ENCODE measurements around the gene XAB2.
A peak's percentile ranks its signal among the peaks of the same experiment; 100 is the strongest.

Gene XAB2

GRCh38 chr19:7629347-7630054 lies at the start of gene XAB2, which contains the start of gene PET100:
TSS of gene XAB2 (minus strand) at chr19:7629545. CDS start at chr19:7629527, 18 bp downstream.
TSS of gene PET100 (plus strand) at chr19:7629793. CDS start at chr19:7629834, 41 bp downstream.
- DNase-seq (ENCODE audit: insufficient read length, low spot score) (peak; percentile 100), FAIRE-seq (peak; percentile 94)

DNA sequence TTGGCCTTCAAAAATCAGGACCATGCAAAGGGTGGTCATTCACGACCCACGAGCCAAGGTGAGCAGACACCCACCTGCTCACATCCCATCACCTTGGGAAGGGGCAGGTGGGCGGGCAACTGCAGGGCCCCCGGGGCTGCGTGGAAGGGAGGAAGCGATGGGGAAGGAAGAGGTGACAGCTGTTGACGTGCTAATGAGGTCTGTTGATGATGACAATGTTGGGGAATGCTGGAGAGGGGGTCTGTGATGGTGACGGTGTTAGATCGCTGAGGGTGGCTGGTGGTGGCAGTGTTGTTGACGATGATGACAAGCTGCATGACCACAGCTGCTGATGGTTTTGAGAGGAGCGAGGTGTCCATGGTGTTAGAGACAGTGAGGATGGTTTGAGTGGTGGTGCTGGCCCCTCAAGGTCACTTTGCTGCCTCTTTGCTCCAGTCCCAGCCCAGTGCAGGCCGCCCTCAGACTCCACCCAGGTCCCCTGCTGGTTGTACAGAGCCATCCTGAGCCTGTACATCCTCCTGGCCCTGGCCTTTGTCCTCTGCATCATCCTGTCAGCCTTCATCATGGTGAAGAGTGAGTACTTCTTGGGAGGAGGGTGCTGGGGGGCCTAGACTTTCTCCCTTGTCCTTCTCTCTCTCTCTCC lies 48.4 kb upstream of the XAB2 start:
- FAIRE-seq (no peak), DNase-seq (ENCODE audit: insufficient read length, low spot score) (no peak)

GRCh38 chr19:7676854-7677253 lies 47.5 kb upstream of the XAB2 start, which contains the start of gene MCEMP1:
TSS of gene MCEMP1 (plus strand) at chr19:7677090. CDS start at chr19:7677121, 31 bp downstream.
- DNase-seq (ENCODE audit: insufficient read length, low spot score), result no peak
- FAIRE-seq, result no peak

- no peak for DNase-seq (ENCODE audit: insufficient read length, low spot score)
- FAIRE-seq, result no peak
Measured at GRCh38 chr19:7676376-7676775, 47.0 kb upstream of the XAB2 start.

- DNase-seq (ENCODE audit: insufficient read length, low spot score) (peak; percentile 75), FAIRE-seq (peak; percentile 36)
Measured at GRCh38 chr19:7674010-7675005, 45.0 kb upstream of the XAB2 start.

DNA sequence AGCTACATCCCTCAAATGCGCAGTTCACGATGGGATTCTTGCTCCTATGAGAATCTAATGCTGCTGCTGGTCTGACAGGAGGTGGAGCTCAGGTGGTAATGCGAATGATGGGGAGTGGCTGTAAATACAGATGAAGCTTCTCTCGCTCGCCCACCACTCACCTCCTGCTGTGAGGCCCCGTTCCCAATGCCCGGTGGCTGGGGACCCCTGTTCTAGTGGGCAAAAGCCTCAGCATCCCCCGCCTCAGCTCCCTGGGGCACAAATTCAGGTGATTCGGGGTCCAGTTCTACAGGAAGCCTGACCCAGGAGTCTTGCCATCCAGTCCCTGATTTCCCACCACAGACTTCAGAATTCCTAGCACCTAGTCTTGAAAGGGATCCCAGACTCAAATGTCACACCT lies 43.2 kb upstream of the XAB2 start:
- no peak for DNase-seq (ENCODE audit: insufficient read length, low spot score)
- FAIRE-seq, result no peak

DNA sequence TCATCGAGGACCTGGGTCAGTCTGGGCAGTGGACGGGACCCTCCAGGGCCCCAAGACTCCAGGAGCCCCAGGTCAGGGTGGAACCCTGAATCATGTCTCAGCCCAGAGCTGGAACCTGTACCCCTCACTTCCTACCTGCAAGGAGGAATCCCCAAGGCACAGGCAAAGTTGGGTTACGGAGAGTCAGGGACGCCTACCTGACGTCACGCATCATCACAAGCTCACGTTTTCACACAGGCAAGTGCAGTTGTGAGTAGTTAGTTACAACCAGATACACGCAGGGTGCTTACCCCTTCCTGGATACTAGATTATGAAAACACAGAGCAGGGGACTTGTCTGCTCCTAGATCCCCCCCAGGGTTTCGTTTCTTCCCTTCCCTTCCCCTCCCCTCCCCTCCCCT lies 41.4 kb upstream of the XAB2 start:
- no peak for FAIRE-seq

GRCh38 chr19:7670150-7670783 lies 40.9 kb upstream of the XAB2 start:
- DNase-seq (ENCODE audit: insufficient read length, low spot score) (no peak), FAIRE-seq (no peak)

More for the DNA sequence above, 41.4 kb upstream of the XAB2 start:
- no peak for DNase-seq (ENCODE audit: insufficient read length, low spot score)

DNA sequence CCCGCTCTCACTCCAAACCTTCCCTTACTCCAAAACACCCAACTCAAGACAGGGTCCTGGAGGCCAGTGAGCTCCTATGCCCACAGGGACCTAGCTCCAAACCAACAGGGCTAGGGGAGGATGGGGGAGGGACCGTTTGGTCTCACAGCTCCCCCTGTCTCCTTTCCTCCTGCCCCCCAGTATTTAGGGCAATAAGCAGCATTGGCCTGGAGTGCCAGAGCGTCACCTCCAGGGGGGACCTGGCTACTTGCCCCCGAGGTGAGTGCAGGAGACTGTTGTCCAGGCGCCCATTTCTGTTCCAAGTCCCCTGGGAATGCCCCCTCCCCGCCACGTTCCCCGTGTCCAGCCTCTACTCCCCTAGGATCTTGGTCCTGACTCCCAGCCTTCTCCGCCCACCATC lies 40.3 kb upstream of the XAB2 start:
- DNase-seq (ENCODE audit: insufficient read length, low spot score) (no peak), FAIRE-seq (no peak)

DNA sequence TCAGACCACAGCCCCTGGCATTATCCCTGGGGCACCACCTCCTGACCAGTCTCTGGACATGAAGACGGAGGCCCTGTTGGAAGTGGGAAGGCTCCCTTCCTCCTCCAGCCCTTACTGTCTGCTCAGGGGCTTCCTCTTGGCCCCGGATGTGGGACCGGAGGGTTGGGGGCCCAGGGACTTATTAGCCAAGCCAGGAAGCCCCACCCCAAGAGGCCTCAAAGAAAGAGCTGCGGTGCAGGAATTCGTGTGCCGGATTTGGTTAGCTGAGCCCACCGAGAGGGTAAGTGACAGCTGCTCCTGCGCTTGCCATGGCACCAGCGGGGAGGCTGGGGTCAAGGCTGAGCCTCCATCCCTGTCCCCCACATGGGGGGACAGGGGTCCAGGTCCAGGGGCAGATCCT lies 39.5 kb upstream of the XAB2 start, which contains the start of gene RETN:
Gene RETN, plus strand, starts transcription at position 208 of the 400 bp plus-strand sequence. CDS start 278 bp downstream, outside the sequence.
- FAIRE-seq, result no peak
- no peak for DNase-seq (ENCODE audit: insufficient read length, low spot score)

DNA sequence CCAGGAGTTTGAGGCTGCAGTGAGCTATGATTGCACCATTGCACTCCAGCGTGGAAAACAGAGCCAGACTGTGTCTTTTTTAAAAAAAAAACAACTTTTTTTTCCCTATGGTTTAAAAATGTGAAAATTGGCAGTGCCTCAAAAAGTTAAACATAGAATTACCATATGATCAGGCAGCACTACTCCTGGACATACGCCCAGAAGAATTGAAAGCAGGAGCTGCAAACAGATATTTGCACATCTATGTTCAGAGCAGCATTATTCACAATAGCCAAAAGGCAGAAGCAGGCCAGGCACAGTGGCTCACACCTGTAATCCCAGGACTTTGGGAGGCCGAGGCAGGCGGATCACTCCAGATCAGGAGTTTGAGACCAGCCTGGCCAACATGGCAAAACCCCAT lies 35.7 kb upstream of the XAB2 start:
- no peak for DNase-seq (ENCODE audit: insufficient read length, low spot score)
- no peak for FAIRE-seq

DNA sequence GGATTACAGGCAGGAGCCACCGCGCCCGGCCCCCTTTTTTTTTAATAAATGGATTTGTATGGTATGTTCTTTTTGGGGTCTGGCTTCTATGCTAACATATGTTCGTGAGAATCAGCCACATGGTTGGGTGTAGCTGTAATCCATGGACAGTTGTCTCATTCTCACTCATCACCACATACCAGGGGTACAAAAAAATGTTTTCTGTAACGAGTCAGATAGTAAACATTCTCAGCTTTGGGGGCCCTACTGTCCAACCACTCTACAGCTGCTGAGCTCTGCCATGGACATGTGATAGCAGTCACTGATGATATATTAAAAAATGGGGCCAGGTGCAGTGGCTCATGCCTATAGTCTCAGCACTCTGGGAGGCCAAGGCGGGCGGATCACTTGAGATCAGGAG lies 34.4 kb upstream of the XAB2 start:
- no peak for FAIRE-seq

GRCh38 chr19:7662657-7663056 lies 33.3 kb upstream of the XAB2 start:
- FAIRE-seq (no peak), DNase-seq (ENCODE audit: insufficient read length, low spot score) (no peak)

More for the DNA sequence above, 34.4 kb upstream of the XAB2 start:
- no peak for DNase-seq (ENCODE audit: insufficient read length, low spot score)

GRCh38 chr19:7661744-7662538 lies 32.6 kb upstream of the XAB2 start:
- FAIRE-seq (no peak), DNase-seq (ENCODE audit: insufficient read length, low spot score) (no peak)

- DNase-seq (ENCODE audit: insufficient read length, low spot score) (no peak), FAIRE-seq (no peak)
Measured at GRCh38 chr19:7658219-7658686, 28.9 kb upstream of the XAB2 start.

- no peak for FAIRE-seq
- DNase-seq (ENCODE audit: insufficient read length, low spot score), result no peak
Measured at GRCh38 chr19:7657131-7657751, 27.9 kb upstream of the XAB2 start.

GRCh38 chr19:7655581-7655980 lies 26.2 kb upstream of the XAB2 start:
- DNase-seq (ENCODE audit: insufficient read length, low spot score), result no peak
- no peak for FAIRE-seq

DNA sequence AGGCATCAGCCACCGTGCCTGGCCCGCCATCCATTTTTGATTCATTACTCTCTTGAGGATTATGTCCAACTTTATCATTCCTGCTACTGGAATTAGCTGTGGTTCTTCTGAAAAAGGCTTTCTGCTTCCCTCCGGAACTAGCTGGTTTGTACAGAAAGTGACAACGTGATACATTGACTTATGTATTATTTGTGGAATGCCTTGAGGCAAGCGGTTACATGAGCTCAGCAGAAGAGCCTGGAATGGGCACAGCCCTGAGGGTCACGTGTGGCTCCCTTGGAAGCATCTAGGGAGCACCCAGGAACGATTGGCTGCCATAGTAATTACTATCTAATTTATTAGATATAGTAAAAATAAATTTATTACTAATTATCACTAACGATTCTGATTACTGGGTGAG lies 25.1 kb upstream of the XAB2 start:
- FAIRE-seq (no peak), DNase-seq (ENCODE audit: insufficient read length, low spot score) (no peak)

DNA sequence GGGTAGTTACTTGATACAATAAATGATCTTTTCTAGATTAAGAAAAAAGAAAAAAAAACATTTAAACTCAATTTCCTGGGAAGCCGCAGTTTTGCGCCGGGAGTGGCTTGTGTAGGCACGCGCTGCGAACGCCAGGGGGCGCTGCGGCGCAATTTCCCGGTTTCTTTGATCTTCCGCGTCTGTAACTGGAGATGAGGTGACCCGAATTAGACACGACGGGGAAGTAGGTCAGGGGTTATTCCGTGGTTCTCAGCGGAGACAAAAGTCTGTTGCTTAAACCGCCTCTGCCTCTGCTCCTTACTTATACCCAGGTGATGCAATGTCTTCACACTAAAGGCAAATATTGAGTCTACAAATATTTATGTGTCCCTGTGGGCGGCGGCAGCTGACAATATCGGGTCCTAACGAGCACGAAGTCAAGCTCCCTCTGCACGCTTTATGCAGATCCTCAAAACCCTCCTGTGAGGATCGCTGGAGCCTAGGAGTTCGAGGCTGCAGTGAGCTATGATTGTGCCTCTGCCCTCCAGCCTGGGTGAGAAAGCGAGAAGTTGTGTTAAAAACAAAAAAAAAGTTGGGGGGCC lies 22.8 kb upstream of the XAB2 start:
- DNase-seq (ENCODE audit: insufficient read length, low spot score) (peak; percentile 92), FAIRE-seq (no peak)
